Measurements from ENCODE around the gene CACNA1B. TPM values are rescaled to one million over a fixed set of nuclear protein-coding genes. Genes with fewer than 3 reads are reported as not detected.

CACNA1B gene
- total RNA-seq, 4 donors from 2014 or later: 0.04 to 0.13 (median 0.12) TPM; not detected in 1

DNA sequence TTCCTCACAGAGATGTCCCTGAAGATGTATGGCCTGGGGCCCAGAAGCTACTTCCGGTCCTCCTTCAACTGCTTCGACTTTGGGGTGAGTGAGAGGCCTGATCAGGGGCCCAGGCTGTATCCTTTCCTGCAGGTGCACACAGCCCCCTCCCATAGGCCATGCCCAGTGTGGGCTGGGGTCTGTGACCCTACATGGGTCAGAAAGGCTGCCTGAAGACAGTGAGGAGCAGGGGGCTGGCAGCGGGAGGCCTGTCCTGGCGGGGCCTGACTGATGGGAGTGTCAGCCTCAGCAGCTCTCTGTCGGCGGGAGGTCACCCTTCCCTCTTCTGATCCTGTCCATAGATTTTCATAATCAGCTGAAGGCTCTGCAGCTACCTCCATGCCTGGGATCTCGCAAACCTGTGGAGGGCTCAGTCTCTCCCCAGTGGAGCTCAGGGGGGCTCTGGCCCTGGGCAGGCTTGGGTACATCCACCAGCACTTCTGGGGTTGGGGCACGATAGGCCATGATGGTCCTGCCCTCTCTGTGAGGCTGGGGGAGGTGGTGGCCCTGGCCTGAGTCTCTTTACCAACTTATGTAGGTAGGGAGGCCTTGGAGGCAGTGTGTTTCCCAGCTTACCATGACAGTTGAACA, 98.5 kb downstream of the CACNA1B start:
- TF ChIP-seq, protein P1, sequence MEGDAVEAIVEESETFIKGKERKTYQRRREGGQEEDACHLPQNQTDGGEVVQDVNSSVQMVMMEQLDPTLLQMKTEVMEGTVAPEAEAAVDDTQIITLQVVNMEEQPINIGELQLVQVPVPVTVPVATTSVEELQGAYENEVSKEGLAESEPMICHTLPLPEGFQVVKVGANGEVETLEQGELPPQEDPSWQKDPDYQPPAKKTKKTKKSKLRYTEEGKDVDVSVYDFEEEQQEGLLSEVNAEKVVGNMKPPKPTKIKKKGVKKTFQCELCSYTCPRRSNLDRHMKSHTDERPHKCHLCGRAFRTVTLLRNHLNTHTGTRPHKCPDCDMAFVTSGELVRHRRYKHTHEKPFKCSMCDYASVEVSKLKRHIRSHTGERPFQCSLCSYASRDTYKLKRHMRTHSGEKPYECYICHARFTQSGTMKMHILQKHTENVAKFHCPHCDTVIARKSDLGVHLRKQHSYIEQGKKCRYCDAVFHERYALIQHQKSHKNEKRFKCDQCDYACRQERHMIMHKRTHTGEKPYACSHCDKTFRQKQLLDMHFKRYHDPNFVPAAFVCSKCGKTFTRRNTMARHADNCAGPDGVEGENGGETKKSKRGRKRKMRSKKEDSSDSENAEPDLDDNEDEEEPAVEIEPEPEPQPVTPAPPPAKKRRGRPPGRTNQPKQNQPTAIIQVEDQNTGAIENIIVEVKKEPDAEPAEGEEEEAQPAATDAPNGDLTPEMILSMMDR (IDR thresholded peaks at IDR 0.05): no peak
- TF ChIP-seq EP300 (IDR thresholded peaks at IDR 0.05) (no peak), POLR2AphosphoS5 (IDR thresholded peaks at IDR 0.05) (no peak), POLR2A (IDR thresholded peaks at IDR 0.05) (no peak)
- ATAC-seq: no peak

GRCh38 chr9:137977571-137978261, 100.1 kb downstream of the CACNA1B start:
- no peak overlapping the region for H3K4me3 ChIP-seq
- H3K36me3 ChIP-seq: no peaks in the 10 kb centered on the region
- H3K27me3 ChIP-seq: peaks cover 3% of the 10 kb centered on the region
- no peak overlapping the region for H3K27ac ChIP-seq
- H3K9me3 ChIP-seq: no peaks in the 10 kb centered on the region
- H3K4me1 ChIP-seq: no peaks in the 10 kb centered on the region
- no peak for ATAC-seq
- WGBS, 2 donors (ENCODE audit: low coverage in 1 of 2): 90% methylated on average over 5 of the region's 8 CpGs; no CpG with 5 or more reads in 1 of the 2 donors
- TF ChIP-seq EP300 (IDR thresholded peaks at IDR 0.05): no peak
- TF ChIP-seq, protein P1 (IDR thresholded peaks at IDR 0.05): no peak
- TF ChIP-seq POLR2AphosphoS5 (IDR thresholded peaks at IDR 0.05): no peak
- TF ChIP-seq POLR2A (IDR thresholded peaks at IDR 0.05): no peak

More for the DNA sequence above, 98.5 kb downstream of the CACNA1B start:
- Histone ChIP-seq H3K27me3 (peaks cover 20% of the 10 kb centered on the region), H3K4me3 (no peak overlapping the region), H3K9me3 (no peaks in the 10 kb centered on the region), H3K4me1 (no peaks in the 10 kb centered on the region), H3K27ac (no peak overlapping the region), H3K36me3 (no peaks in the 10 kb centered on the region)
- WGBS, 2 donors (ENCODE audit: low coverage in 1 of 2): 100% methylated on average over 1 of the region's 8 CpGs; no CpG with 5 or more reads in 1 of the 2 donors

DNA sequence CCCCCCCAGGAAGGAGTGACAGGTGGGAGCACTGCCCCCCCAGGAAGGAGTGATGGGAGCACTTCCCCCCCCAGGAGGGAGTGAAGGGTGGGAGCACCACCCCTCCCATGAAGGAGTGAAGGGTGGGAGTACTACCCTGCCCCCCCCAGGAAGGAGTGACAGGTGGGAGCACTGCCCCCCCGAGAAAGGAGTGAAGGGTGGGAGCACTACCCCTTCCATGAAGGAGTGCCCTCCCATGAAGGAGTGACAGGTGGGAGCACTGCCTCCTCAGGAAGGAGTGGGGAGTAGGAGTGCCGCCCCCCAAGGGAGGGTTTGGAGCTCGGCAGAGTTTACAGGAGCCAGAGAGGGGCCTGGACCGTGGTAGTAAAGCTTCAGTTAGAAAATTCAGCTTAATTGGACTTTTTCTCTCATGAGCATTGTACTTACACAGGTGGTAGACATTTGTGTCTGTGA, 100.7 kb downstream of the CACNA1B start:
- 14 to 70% methylated on average over 1 to 3 of the region's 4 CpGs for WGBS, 2 donors (ENCODE audit: low coverage in 1 of 2)
- no peaks in the 10 kb centered on the region for H3K4me1 ChIP-seq
- TF ChIP-seq POLR2AphosphoS5 (IDR thresholded peaks at IDR 0.05): no peak
- no peak for TF ChIP-seq POLR2A (IDR thresholded peaks at IDR 0.05)
- TF ChIP-seq, protein P1 (IDR thresholded peaks at IDR 0.05): no peak
- TF ChIP-seq EP300 (IDR thresholded peaks at IDR 0.05): no peak
- no peaks in the 10 kb centered on the region for H3K9me3 ChIP-seq
- H3K4me3 ChIP-seq: no peak overlapping the region
- H3K36me3 ChIP-seq: no peaks in the 10 kb centered on the region
- no peak for ATAC-seq
- H3K27ac ChIP-seq: no peak overlapping the region
- no peaks in the 10 kb centered on the region for H3K27me3 ChIP-seq

- H3K36me3 ChIP-seq: no peaks in the 10 kb centered on the region
- no peaks in the 10 kb centered on the region for H3K9me3 ChIP-seq
- no peak overlapping the region for H3K27ac ChIP-seq
- H3K27me3 ChIP-seq: peaks cover 28% of the 10 kb centered on the region
- WGBS, 2 donors (ENCODE audit: low coverage in 1 of 2): no CpG with 5 or more reads among the region's 1 CpG
- TF ChIP-seq POLR2AphosphoS5 (IDR thresholded peaks at IDR 0.05) (no peak), EP300 (IDR thresholded peaks at IDR 0.05) (no peak), POLR2A (IDR thresholded peaks at IDR 0.05) (no peak)
- TF ChIP-seq, protein P1 (IDR thresholded peaks at IDR 0.05): no peak
- H3K4me1 ChIP-seq: no peaks in the 10 kb centered on the region
- ATAC-seq: no peak
- no peak overlapping the region for H3K4me3 ChIP-seq
Measured at GRCh38 chr9:137982200-137982599, 104.6 kb downstream of the CACNA1B start.

All from gastroesophageal sphincter (tissue), 4 donors.